ENCODE results near the gene ELP4. TPM values are rescaled to one million over a fixed set of nuclear protein-coding genes. Genes with fewer than 3 reads are reported as not detected.

ELP4 gene
- polyA plus RNA-seq, 3 donors: 6.0 to 17.8 (median 16.4) TPM

GRCh38 chr11:31802990-31803812 lies 293.6 kb downstream of the ELP4 start:
- Mint-ChIP-seq H3K36me3 (peaks cover 20 to 39% of the 10 kb centered on the region in 2 donors), H3K4me3 (peak overlapping the region in 1 of 2 donors; percentile 91), H3K27me3 (ENCODE audit: low read depth in 3 of 3) (peaks cover 96 to 99% (median 98%) of the 10 kb centered on the region in 3 donors), H3K9me3 (peaks cover 13 to 64% (median 48%) of the 10 kb centered on the region in 7 donors), H3K27ac (no peak overlapping the region), H3K4me1 (peaks cover 36% of the 10 kb centered on the region)
- peaks cover 24 to 90% of the 10 kb centered on the region in 2 donors for H3K9me3 ChIP-seq (replicated peaks in 1 of 2; ENCODE audit: control insufficient read depth in 1 of 2, insufficient read depth in 1 of 2, low read length in 2 of 2)
- no peak overlapping the region for H3K9ac ChIP-seq (ENCODE audit: insufficient read depth, low read length, poor library complexity, severe bottlenecking)
- DNase-seq: no peak
- peaks cover 10 to 28% of the 10 kb centered on the region in 2 donors for H3K4me1 ChIP-seq (ENCODE audit: control insufficient read depth in 1 of 2, insufficient read depth in 2 of 2, low read length in 2 of 2)
- H2AFZ ChIP-seq (ENCODE audit: insufficient read depth, low read depth, low read length, poor library complexity, severe bottlenecking): no peak overlapping the region
- peaks cover 92 to 100% of the 10 kb centered on the region in 2 donors for H3K27me3 ChIP-seq (ENCODE audit: control insufficient read depth in 2 of 2, insufficient read depth in 2 of 2, low read length in 2 of 2)
- no peak for TF ChIP-seq CTCF (IDR thresholded peaks at IDR 0.05)
- no peaks in the 10 kb centered on the region for H4K20me1 ChIP-seq (ENCODE audit: insufficient read depth, low read length)
- 5% methylated on average over 16 of the region's 24 CpGs for WGBS (ENCODE audit: insufficient coverage)
- no peak overlapping the region for H3K4me3 ChIP-seq (replicated peaks in 1 of 3; ENCODE audit: low read depth in 2 of 3, low read length in 3 of 3)
- H3K4me2 ChIP-seq (replicated peaks; ENCODE audit: extremely low read depth, low read length, poor library complexity, severe bottlenecking): no peak overlapping the region
- H3K27ac ChIP-seq (ENCODE audit: low read depth in 1 of 2, low read length in 2 of 2): no peak overlapping the region
- intact Hi-C loops (cut with micrococcal nuclease): no loop called here
- no peaks in the 10 kb centered on the region for H3K79me2 ChIP-seq (ENCODE audit: insufficient read depth, low read length)
- H3K36me3 ChIP-seq (replicated peaks in 1 of 2; ENCODE audit: control insufficient read depth in 1 of 2, insufficient read depth in 2 of 2, low read length in 2 of 2): no peaks in the 10 kb centered on the region

- Histone ChIP-seq H2AFZ (ENCODE audit: insufficient read depth, low read depth, low read length, poor library complexity, severe bottlenecking) (no peak overlapping the region), H3K79me2 (ENCODE audit: insufficient read depth, low read length) (no peaks in the 10 kb centered on the region), H4K20me1 (ENCODE audit: insufficient read depth, low read length) (no peaks in the 10 kb centered on the region), H3K4me2 (replicated peaks; ENCODE audit: extremely low read depth, low read length, poor library complexity, severe bottlenecking) (peak overlapping the region; percentile 57), H3K27ac (ENCODE audit: low read depth in 1 of 2, low read length in 2 of 2) (no peak overlapping the region), H3K27me3 (ENCODE audit: control insufficient read depth in 2 of 2, insufficient read depth in 2 of 2, low read length in 2 of 2) (peaks cover 92 to 100% of the 10 kb centered on the region in 2 donors), H3K9ac (ENCODE audit: insufficient read depth, low read length, poor library complexity, severe bottlenecking) (no peak overlapping the region), H3K36me3 (replicated peaks in 1 of 2; ENCODE audit: control insufficient read depth in 1 of 2, insufficient read depth in 2 of 2, low read length in 2 of 2) (no peaks in the 10 kb centered on the region), H3K9me3 (replicated peaks in 1 of 2; ENCODE audit: control insufficient read depth in 1 of 2, insufficient read depth in 1 of 2, low read length in 2 of 2) (peaks cover 27 to 90% of the 10 kb centered on the region in 2 donors), H3K4me1 (ENCODE audit: control insufficient read depth in 1 of 2, insufficient read depth in 2 of 2, low read length in 2 of 2) (peaks cover 10 to 24% of the 10 kb centered on the region in 2 donors), H3K4me3 (replicated peaks in 1 of 3; ENCODE audit: low read depth in 2 of 3, low read length in 3 of 3) (peak overlapping the region in 1 of 3 experiments; percentile 62)
- WGBS (ENCODE audit: insufficient coverage): 4% methylated on average over 11 of the region's 13 CpGs
- intact Hi-C loops (cut with micrococcal nuclease): no loop called here
- Mint-ChIP-seq H3K9me3 (peaks cover 13 to 66% (median 49%) of the 10 kb centered on the region in 7 donors), H3K4me1 (peaks cover 33% of the 10 kb centered on the region), H3K4me3 (peak overlapping the region in 1 of 2 donors; percentile 91), H3K27me3 (ENCODE audit: low read depth in 3 of 3) (peaks cover 96 to 99% (median 98%) of the 10 kb centered on the region in 3 donors), H3K27ac (no peak overlapping the region), H3K36me3 (peaks cover 20 to 40% of the 10 kb centered on the region in 2 donors)
- no peak for TF ChIP-seq CTCF (IDR thresholded peaks at IDR 0.05)
- no peak for DNase-seq
Measured at GRCh38 chr11:31803813-31804311, 294.3 kb downstream of the ELP4 start.

Data from CD14-positive monocyte (primary cell).